Prostate gland (tissue), 2 donors: ENCODE measurements around the gene WWC2. TPM values are rescaled to one million over a fixed set of nuclear protein-coding genes. Genes with fewer than 3 reads are reported as not detected.

Experiments
- DNase-seq: peaks from one replicate; pipeline ENCODE4 v3.0.0-alpha.2; 2019; ENCODE audit warnings: low spot score
- H3K27ac ChIP-seq, 2 donors: fragments of 200-600 bp; sonication (generic); 2 replicates each; pipeline ENCODE4 v1.5.1; 2017 to 2019
- H3K27me3 ChIP-seq: fragments of 200-600 bp; sonication (generic); replicated peaks from 2 replicates; pipeline ENCODE4 v1.5.1; 2019; ENCODE audit not compliant: insufficient read depth
- H3K36me3 ChIP-seq, 2 donors: fragments of 200-600 bp; sonication (generic); 1 replicate in 1 of 2; 2 replicates in 1 of 2; pipeline versions ENCODE4 v1.5.1 to v1.8.1; 2017 to 2019
- H3K4me1 ChIP-seq: fragments of 200-600 bp; sonication (generic); replicated peaks from 2 replicates; pipeline ENCODE4 v1.5.1; 2019
- H3K4me3 ChIP-seq, 2 donors: fragments of 200-600 bp; sonication (generic); 2 replicates each; pipeline ENCODE4 v1.5.1; 2017 to 2019
- H3K9me3 ChIP-seq: fragments of 200-600 bp; sonication (generic); 2 replicates; pipeline ENCODE4 v1.5.1; 2017
- CTCF ChIP-seq, 4 experiments: fragments of 200-600 bp in 2 of 4; fragments of 450-650 bp in 2 of 4; sonication (generic) in 2 of 4; IDR thresholded peaks; 1 replicate in 3 of 4; 2 replicates in 1 of 4; pipeline ENCODE4 v1.5.1; 2016 to 2019; ENCODE audit warnings: antibody characterized with exemption in 4 of 4, mild to moderate bottlenecking in 2 of 4, moderate library complexity in 2 of 4
- POLR2A ChIP-seq: fragments of 450-650 bp; IDR thresholded peaks from one replicate; pipeline ENCODE4 v1.6.1; 2016; ENCODE audit warnings: antibody characterized with exemption, mild to moderate bottlenecking
- POLR2AphosphoS5 ChIP-seq: sonication (generic); formaldehyde crosslinking; IDR thresholded peaks from one replicate; pipeline ENCODE4 v1.6.1; 2017; ENCODE audit warnings: antibody characterized with exemption
- WGBS: methylation state at CpG from one replicate; pipeline ENCODE4 v1.1.5; 2018; 5-methylcytosine and 5-hydroxymethylcytosine counted together
- intact Hi-C: fragments of 100-400 bp; cut with DNase I; formaldehyde crosslinking; loops from one replicate; pipeline ENCODE4 v1.14.2; 2022
- total RNA-seq, 2 donors: library from RNA; depleted of rRNA; stranded (reverse); fragments of >200 nt; gene quantifications; one replicate each; pipeline ENCODE4 v1.1.0, GENCODE V29; 2016

WWC2 gene
- total RNA-seq, 2 donors from 2014 or later, result 17.6 to 44.1 TPM

GRCh38 chr4:183200453-183200852, 101.4 kb downstream of the WWC2 start:
- DNase-seq, result no peak
- intact Hi-C loops, result no loop called here
- H3K36me3 ChIP-seq, result no peaks in the 10 kb centered on the region
- WGBS, result 12% methylated on average over 4 of the region's 4 CpGs
- H3K27ac ChIP-seq, result no peak overlapping the region
- no peak overlapping the region for H3K4me3 ChIP-seq
- H3K27me3 ChIP-seq, result no peaks in the 10 kb centered on the region
- TF ChIP-seq POLR2AphosphoS5 (no peak), POLR2A (no peak)
- no peaks in the 10 kb centered on the region for H3K9me3 ChIP-seq
- no peaks in the 10 kb centered on the region for H3K4me1 ChIP-seq

GRCh38 chr4:183201331-183201730, 102.3 kb downstream of the WWC2 start:
- no peak for DNase-seq
- no peak for TF ChIP-seq POLR2AphosphoS5
- no peak for TF ChIP-seq CTCF (IDR thresholded peaks at IDR 0.05)
- no peak for TF ChIP-seq POLR2A
- Histone ChIP-seq H3K4me1 (no peaks in the 10 kb centered on the region), H3K36me3 (no peaks in the 10 kb centered on the region), H3K27ac (no peak overlapping the region), H3K27me3 (no peaks in the 10 kb centered on the region), H3K9me3 (no peaks in the 10 kb centered on the region), H3K4me3 (no peak overlapping the region)
- intact Hi-C loops, result no loop called here
- 94% methylated on average over 4 of the region's 4 CpGs for WGBS

GRCh38 chr4:183202523-183202922, 103.5 kb downstream of the WWC2 start:
- WGBS, result 90% methylated on average over 2 of the region's 2 CpGs
- no peaks in the 10 kb centered on the region for H3K36me3 ChIP-seq
- H3K9me3 ChIP-seq, result no peaks in the 10 kb centered on the region
- H3K27ac ChIP-seq, result no peak overlapping the region
- intact Hi-C loops, result no loop called here
- TF ChIP-seq POLR2AphosphoS5 (no peak), POLR2A (no peak), CTCF (IDR thresholded peaks at IDR 0.05) (no peak)
- no peak overlapping the region for H3K4me3 ChIP-seq
- H3K4me1 ChIP-seq, result no peaks in the 10 kb centered on the region
- no peak for DNase-seq
- H3K27me3 ChIP-seq, result no peaks in the 10 kb centered on the region

GRCh38 chr4:183204793-183205192, 105.7 kb downstream of the WWC2 start:
- Histone ChIP-seq H3K27ac (no peak overlapping the region), H3K4me1 (no peaks in the 10 kb centered on the region), H3K9me3 (no peaks in the 10 kb centered on the region), H3K36me3 (no peaks in the 10 kb centered on the region), H3K27me3 (no peaks in the 10 kb centered on the region), H3K4me3 (no peak overlapping the region)
- no peak for TF ChIP-seq CTCF (IDR thresholded peaks at IDR 0.05)
- no peak for TF ChIP-seq POLR2AphosphoS5
- no peak for TF ChIP-seq POLR2A
- WGBS, result 89% methylated on average over 2 of the region's 2 CpGs
- intact Hi-C loops, result no loop called here
- no peak for DNase-seq

- WGBS, result 46% methylated on average over 2 of the region's 2 CpGs
Measured at GRCh38 chr4:183205193-183205592, 106.1 kb downstream of the WWC2 start.

More at GRCh38 chr4:183205193-183205592, 106.1 kb downstream of the WWC2 start:
- TF ChIP-seq POLR2AphosphoS5 (no peak), CTCF (IDR thresholded peaks at IDR 0.05) (no peak), POLR2A (no peak)
- Histone ChIP-seq H3K9me3 (no peaks in the 10 kb centered on the region), H3K36me3 (no peaks in the 10 kb centered on the region), H3K4me1 (no peaks in the 10 kb centered on the region), H3K27me3 (no peaks in the 10 kb centered on the region), H3K4me3 (no peak overlapping the region), H3K27ac (no peak overlapping the region)
- intact Hi-C loops, result no loop called here
- no peak for DNase-seq
